Epithelial cell of prostate (primary cell): ENCODE data around the gene TFB1M.

Experiments
- DNase-seq: peaks from one replicate; pipeline ENCODE4 v3.0.0-alpha.2; 2011; ENCODE audit warnings: low read depth, low spot score
- H3K27ac ChIP-seq: fragments of 450-650 bp; 2 replicates; pipeline ENCODE4 v1.5.1; 2017; ENCODE audit warnings: mild to moderate bottlenecking

The TFB1M gene

GRCh38 chr6:155267411-155267810 lies 46.9 kb downstream of the TFB1M start:
- H3K27ac ChIP-seq: no peak overlapping the region
- no peak for DNase-seq

DNA sequence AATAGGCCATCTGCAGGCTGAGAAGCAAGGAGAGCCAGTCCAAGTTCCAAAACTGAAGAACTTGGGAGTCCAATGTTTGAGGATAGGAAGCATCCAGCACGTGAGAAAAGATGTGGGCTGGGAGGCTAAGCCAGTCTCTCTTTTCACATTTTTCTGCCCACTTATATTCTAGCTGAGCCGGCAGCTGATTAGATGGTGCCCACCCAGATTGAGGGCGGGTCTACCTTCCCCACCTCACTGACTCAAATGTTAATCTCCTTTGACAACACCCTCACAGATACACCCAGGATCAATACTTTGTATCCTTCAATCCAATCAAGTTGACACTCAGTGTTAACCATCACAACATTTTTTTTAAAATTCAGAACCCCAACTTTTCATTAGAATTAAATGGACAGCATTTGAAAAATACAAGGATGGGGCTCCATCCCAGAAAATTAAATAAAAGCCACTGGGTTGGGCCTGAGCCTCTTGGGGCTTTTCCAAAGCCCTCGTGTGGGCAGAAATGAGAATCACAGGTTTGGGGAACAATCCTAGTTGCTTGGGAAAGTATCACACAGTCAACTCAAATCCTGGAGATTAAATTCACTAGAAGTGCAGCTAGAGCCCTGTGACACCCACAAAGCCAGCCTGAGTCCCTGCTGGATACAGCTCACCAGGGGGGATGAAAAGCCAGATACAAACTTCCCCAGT lies 48.3 kb downstream of the TFB1M start:
- DNase-seq: no peak
- no peak overlapping the region for H3K27ac ChIP-seq

DNA sequence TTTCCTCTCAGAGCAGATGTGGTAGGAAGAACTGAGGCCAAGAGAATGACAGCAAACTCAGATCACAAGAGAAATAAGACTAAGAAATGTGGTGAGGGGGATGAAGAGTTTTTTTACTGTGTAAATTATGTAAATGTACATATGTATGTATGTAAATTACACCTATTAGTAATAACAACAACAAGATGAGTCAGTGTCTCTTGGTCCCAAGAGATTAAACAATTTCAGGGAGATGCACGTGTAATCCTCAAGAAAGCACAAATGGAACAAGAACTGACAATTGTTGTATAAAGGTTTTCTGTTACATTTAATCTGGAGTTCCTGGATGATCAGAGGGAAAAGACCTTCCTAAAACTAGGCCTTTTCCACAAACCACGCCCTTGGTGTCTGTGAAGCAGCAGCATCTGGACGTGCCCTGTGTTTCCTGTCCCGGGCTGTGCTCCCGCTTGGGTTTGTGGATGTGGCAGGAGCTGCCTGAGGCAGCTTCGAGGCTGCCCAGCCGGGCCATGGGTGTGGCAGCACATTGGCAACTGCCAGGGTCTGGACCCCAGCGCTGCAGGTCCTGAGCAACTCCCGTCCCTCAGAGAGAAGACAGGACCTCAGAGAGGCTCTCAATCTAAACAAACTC lies 49.5 kb downstream of the TFB1M start:
- no peak overlapping the region for H3K27ac ChIP-seq
- DNase-seq: no peak

DNA sequence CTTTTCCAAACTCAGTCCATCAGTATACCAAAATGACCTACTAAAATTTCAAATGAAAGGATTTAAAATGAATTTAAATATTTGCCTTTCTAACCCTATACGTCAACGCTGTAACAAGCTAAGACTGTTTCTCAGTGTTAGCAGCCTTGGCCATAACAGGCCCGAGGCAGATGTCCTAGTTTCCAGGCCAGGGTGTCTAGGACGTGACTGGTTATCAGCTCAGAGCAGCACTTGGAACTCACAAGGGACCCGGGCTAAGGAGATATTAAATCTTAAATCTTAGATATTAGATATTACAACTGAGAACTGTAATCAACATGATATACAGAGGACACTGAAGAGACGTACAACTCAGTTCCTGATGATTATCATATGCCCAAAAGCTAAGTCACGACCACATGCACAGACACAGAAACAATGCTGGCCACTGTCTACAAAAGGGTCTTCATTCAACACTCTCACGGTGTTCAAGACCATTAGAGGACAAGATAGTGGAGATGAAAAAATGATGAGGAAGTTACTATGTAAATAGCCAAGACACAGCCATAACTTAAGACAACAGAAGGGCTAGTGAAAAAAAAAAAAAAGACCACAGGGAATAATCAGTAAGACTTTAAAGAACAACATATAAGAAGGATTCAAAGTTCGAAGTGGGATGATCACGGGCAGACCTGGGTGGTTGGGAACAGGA lies 50.8 kb downstream of the TFB1M start, which contains the start of gene CLDN20:
Gene CLDN20, plus strand, starts transcription at position 641 of the 691 bp plus-strand sequence. CDS start 11,707 bp downstream, outside the sequence.
- H3K27ac ChIP-seq: no peak within 1 kb of the TSS
- DNase-seq: no peak

DNA sequence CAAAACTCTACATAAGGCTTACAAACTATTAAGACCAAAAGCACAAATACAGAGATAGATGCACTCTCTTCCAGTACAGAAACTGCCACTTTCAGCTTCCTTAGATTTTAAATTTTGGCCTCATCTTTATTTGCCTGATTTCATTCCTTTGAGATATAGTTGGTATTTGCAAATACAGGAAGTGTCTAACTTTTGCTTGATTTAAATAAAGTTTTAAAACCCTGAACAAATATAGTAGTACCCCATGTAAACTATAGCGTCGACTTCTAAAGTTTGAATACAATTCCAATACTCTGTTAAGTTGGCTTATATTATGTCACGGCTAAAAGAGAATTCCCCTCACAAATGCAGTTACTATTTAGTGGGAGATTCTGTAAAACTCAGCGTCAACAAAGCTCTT lies 51.6 kb downstream of the TFB1M start:
- DNase-seq: no peak
- H3K27ac ChIP-seq: no peak overlapping the region

GRCh38 chr6:155261111-155261900 lies 53.0 kb downstream of the TFB1M start:
- no peak overlapping the region for H3K27ac ChIP-seq
- DNase-seq: no peak

DNA sequence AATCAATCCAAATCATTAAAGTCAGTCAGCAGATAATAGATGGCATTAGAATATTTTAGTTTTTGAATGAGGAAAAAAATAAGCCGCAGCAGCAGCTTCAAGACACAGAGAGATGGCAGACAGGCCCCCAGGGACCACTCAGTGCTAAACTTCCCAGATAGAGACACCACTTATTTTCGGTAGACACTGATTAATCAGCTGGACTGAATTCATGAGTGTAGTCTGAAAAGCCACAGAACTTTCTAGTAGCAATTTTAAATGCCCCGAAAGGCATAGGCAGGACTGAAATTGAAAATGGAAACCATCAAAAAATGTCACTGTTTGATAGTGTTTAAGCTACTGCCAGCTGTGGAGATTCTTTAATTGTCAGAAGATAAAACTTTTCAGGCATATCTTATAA lies 53.6 kb downstream of the TFB1M start:
- H3K27ac ChIP-seq: no peak overlapping the region
- DNase-seq: no peak

- H3K27ac ChIP-seq: no peak overlapping the region
- DNase-seq: no peak
Observed at GRCh38 chr6:155259897-155260296, 54.4 kb downstream of the TFB1M start.

DNA sequence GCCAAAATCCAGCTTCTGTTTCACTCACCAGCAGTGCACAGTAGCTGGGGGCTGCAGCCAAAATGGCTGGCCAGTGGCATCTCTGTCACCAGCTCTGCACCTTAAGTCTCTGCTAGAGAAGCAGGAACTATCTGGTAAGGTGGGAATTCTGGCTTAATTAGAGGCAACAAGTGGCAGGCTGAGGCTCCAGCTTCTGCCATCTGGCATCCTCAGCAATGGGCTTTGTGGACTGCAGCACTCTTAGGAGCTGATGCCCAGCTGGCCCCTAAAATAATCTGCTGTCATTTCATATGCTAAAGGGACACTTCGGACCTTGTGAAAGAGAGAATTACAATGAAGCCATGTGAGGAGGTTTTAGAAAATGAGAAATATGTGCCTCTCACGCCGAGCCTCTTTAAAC lies 55.1 kb downstream of the TFB1M start:
- no peak for DNase-seq
- no peak overlapping the region for H3K27ac ChIP-seq

DNA sequence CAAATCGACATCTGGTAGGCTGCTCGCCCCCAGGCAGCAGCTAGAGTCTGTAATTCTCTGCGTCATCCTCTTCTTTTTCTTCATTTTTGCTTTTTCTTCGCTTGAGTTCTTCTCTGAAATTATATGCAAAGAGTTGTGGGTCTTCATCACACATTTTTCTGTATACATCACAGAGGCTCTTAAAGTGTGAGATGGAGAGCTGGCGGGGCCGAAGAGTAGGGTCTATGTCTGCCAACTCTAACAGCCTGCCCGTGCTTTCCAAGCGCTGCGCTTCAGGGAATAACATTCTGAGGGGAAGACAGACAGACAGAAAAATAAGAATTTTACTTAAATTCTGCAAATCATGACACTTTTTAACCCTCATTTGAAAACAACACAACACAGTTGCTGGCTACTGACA lies 56.5 kb downstream of the TFB1M start:
- DNase-seq: no peak
- no peak overlapping the region for H3K27ac ChIP-seq

DNA sequence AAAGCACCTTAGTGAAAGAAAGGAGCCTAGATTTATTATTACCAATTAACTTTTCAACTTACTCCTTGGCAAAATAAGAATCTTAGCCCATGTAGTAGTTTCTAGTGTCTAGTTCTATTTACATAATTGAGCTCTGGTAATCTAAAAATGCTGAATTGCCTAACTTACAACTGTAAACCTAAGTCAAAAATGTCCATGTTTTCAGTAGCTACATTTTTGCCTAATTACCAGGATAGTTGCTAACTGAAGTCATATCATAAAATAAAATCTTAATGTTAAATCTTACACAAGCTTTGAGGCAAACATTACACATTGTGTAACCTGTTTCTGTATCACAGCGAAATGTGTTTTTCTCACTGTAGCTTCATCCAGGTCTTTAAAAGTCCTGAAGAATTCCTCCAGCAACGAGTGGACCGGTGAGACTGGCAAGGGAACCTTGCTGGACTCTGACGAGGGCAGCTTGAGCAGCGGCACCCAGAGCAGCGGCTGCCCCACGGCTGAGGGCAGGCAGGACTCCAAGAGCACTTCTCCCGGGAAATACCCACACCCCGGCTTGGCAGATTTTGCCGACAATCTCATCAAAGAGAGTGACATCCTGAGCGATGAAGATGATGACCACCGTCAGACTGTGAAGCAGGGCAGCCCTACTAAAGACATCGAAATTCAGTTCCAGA lies 58.0 kb downstream of the TFB1M start:
- DNase-seq: no peak
- H3K27ac ChIP-seq: no peak overlapping the region

DNA sequence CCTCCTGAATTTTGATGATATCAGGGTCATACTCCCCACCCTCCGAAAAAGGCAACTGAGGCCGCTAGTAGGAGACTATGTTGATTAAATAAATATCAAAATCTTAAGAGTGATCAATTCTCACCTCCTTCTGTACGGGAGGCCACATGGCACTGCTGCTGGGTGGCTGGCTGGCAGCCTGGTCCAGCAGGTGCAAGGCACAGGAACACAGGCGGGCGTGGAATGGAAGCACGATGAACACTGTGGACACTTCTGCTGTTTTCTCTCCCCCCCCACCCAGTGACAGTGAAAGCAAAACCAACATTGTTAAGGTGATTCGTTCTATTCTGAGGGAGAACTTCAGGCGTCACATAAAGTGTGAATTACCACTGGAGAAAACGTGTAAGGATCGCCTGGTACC lies 60.1 kb downstream of the TFB1M start:
- H3K27ac ChIP-seq: no peak overlapping the region
- no peak for DNase-seq

DNA sequence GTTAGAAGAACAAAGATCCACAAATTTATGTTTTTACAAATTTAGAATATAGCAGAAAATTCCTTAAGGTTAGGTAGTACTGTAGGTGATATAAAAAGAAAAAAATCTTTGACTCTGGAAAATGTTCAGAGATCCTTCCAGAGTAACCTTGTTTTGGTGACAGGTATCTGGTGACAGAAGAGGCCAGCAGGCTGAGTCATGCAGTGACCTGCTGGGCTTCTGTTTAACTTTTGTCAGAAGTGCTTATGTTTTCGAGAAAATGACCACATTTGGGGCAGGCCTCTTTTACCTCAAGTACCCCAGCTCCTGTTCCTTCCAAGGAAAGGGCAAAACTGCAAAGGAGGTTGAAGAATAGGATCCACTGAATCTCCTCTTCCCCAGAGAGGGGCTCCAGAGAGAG lies 60.9 kb downstream of the TFB1M start:
- no peak overlapping the region for H3K27ac ChIP-seq
- DNase-seq: no peak

DNA sequence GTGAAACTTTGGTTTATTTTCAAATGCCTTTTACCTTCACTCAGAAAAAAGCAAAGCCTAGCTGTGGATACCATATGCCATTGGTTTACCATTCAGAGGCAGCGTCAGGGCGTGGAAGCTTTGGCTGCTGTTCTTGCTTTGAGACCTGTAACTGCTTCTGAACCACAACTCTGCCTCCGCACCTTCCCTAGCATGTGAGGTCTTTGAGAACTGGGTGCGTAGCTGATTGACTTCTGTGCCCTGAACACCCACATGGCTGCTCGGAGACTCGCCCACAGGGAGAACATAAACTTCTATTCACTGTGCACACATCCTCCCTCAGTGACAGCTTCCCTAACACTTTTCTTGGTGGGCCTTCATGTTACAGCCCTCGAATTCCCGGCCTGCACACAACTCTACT lies 61.7 kb downstream of the TFB1M start:
- H3K27ac ChIP-seq: no peak overlapping the region
- no peak for DNase-seq

GRCh38 chr6:155250701-155251381 lies 63.4 kb downstream of the TFB1M start:
- H3K27ac ChIP-seq: no peak overlapping the region
- no peak for DNase-seq

DNA sequence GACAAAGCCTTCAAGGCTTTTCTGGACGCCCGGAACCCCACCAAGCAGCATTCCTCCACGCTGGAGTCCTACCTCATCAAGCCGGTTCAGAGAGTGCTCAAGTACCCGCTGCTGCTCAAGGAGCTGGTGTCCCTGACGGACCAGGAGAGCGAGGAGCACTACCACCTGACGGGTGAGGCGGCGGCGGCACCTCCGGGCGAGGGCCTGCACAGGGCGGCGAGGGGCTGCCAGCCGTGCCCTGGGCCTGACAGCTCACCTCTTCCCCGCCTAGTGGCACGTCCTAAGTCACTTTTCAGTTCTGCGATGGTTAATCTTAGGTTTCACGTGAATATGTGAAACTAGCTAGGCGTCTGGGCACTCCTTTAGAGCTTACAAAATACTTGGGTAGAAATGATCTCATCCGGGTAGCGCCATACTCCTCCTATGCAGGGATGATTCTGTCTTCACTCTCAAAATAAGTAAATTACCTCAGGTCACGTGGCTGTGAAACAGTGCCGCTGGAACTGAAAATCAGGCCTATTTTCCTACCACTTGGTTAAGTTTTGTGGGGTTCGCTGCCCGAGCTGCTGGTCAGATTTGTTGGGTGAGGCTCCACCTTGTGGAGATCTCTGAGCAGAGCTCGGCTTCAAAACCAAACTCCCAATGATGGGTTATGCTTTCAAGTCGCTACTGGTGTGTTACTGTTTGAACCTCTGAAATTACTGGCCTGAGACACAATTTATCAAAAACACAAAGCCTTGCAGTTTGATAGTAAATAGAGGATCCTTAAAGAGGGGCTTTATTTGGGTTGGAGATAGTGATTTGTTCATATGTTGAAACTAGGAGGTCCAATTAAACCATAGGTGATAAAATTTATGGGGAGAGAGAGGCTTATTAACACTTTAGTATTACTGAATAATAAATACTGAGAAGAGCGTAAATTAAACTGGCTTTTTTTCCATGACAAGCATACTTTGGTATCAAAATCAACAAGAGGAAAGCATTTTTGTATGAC lies 66.0 kb downstream of the TFB1M start:
- peak overlapping the region; percentile 86 for H3K27ac ChIP-seq
- DNase-seq: peak; percentile 16

DNA sequence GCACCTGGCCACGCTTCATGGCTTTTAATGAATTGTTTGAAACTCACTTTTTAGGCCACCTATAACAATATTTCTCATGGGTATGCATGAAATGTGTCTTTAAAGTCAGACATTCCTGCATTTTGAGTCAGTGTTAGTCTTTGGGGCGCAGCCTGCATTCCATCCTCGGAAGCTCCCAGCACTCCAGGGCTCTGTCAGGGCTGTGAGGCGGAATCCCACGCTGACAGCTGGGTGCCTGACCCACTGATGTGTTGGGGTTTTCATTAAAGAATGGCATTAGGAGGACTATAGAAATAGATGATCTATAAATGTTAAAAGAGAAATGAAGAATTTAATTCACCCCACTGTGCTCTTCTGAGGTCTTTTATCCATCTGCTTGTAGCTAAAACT lies 66.7 kb downstream of the TFB1M start:
- peak; percentile 20 for DNase-seq
- peak overlapping the region; percentile 86 for H3K27ac ChIP-seq

GRCh38 chr6:155246825-155247224 lies 67.5 kb downstream of the TFB1M start:
- no peak for DNase-seq
- peak overlapping the region; percentile 86 for H3K27ac ChIP-seq
